Parathyroid adenoma (tissue), 2 donors: ENCODE data around the gene CD36.
A peak's percentile ranks its signal among the peaks of the same experiment; 100 is the strongest.

Source experiments
- H2AFZ ChIP-seq: fragments of 300-600 bp; sonication (generic); one replicate; pipeline ENCODE4 v1.7.0; 2017; ENCODE audit warnings: antibody characterized with exemption, mild to moderate bottlenecking
- H3K27ac ChIP-seq: fragments of 300-600 bp; sonication (generic); one replicate; pipeline ENCODE4 v1.7.0; 2017
- H3K27me3 ChIP-seq: fragments of 300-600 bp; sonication (generic); one replicate; pipeline ENCODE4 v1.7.0; 2017; ENCODE audit warnings: low read length; ENCODE audit not compliant: control insufficient read depth, insufficient read depth
- H3K36me3 ChIP-seq: fragments of 300-600 bp; sonication (generic); one replicate; pipeline ENCODE4 v1.7.0; 2017; ENCODE audit warnings: low read length; ENCODE audit not compliant: control insufficient read depth, insufficient read depth
- H3K4me1 ChIP-seq: fragments of 300-600 bp; sonication (generic); one replicate; pipeline ENCODE4 v1.7.0; 2017; ENCODE audit warnings: control low read depth
- H3K4me2 ChIP-seq: fragments of 300-600 bp; sonication (generic); one replicate; pipeline ENCODE4 v1.7.0; 2017; ENCODE audit warnings: low read length
- H3K4me3 ChIP-seq: fragments of 300-600 bp; sonication (generic); one replicate; pipeline ENCODE4 v1.7.0; 2017; ENCODE audit warnings: low read depth, low read length
- H3K79me2 ChIP-seq: fragments of 300-600 bp; sonication (generic); one replicate; pipeline ENCODE4 v1.7.0; 2017; ENCODE audit warnings: control low read depth
- H3K9ac ChIP-seq: fragments of 300-600 bp; sonication (generic); one replicate; pipeline ENCODE4 v1.7.0; 2017; ENCODE audit warnings: mild to moderate bottlenecking
- H3K9me3 ChIP-seq: fragments of 300-600 bp; sonication (generic); one replicate; pipeline ENCODE4 v1.7.0; 2017; ENCODE audit warnings: low read length; ENCODE audit not compliant: control insufficient read depth
- TF ChIP-seq, protein P1 (sequence below): fragments of 300-600 bp; sonication (generic); IDR thresholded peaks from one replicate; pipeline ENCODE4 v1.7.0; 2017; ENCODE audit warnings: antibody characterized with exemption, mild to moderate bottlenecking
- donor health status: primary hyperparathyroidism.

The CD36 gene

DNA sequence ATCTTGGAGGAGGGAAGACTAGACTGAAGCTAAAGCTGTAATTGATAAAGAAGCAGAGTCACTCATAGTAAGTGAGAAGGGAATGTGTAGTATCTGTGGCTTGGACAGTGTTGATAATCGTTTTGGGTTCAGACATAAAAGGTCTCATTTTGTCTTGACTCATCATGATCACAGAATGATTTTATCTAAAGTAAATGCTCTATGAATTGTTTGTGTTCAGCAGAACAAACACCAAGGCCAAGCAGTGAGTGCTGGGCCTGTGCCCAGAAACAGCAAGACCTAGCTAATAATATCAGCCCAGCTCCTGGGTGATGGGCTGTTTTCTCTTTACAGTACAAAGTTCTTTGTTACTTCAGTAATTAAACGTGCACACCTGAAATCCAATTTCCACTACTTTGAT, 26.7 kb upstream of the CD36 start:
- Histone ChIP-seq H3K27ac (no peak overlapping the region), H3K36me3 (no peaks in the 10 kb centered on the region), H3K4me2 (peak overlapping the region; percentile 11), H3K9me3 (no peaks in the 10 kb centered on the region), H3K4me1 (peaks cover 16% of the 10 kb centered on the region), H3K9ac (no peak overlapping the region), H3K79me2 (no peaks in the 10 kb centered on the region), H3K27me3 (no peaks in the 10 kb centered on the region), H3K4me3 (no peak overlapping the region), H2AFZ (no peak overlapping the region)
- TF ChIP-seq, protein P1, sequence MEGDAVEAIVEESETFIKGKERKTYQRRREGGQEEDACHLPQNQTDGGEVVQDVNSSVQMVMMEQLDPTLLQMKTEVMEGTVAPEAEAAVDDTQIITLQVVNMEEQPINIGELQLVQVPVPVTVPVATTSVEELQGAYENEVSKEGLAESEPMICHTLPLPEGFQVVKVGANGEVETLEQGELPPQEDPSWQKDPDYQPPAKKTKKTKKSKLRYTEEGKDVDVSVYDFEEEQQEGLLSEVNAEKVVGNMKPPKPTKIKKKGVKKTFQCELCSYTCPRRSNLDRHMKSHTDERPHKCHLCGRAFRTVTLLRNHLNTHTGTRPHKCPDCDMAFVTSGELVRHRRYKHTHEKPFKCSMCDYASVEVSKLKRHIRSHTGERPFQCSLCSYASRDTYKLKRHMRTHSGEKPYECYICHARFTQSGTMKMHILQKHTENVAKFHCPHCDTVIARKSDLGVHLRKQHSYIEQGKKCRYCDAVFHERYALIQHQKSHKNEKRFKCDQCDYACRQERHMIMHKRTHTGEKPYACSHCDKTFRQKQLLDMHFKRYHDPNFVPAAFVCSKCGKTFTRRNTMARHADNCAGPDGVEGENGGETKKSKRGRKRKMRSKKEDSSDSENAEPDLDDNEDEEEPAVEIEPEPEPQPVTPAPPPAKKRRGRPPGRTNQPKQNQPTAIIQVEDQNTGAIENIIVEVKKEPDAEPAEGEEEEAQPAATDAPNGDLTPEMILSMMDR, result no peak

DNA sequence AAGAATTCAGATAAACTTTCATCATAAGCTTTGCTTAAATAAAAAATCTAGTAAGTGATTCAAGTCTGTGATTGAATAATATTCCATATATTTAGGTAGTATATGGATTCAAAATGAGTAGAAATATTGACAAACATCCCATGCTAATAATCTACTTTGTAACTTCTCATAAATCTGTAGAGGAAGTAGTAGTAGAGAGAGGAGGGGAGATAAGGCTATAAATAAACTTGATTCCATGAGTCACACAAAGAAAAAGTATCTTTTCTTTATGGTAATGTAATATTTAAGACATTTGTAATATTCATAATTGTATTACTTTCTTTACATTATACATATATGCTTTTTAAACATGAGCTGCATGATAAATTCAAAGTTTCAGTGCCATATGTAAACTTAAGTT, 25.6 kb upstream of the CD36 start:
- Histone ChIP-seq H3K27ac (no peak overlapping the region), H3K4me2 (no peak overlapping the region), H3K27me3 (no peaks in the 10 kb centered on the region), H2AFZ (no peak overlapping the region), H3K4me1 (peaks cover 16% of the 10 kb centered on the region), H3K79me2 (no peaks in the 10 kb centered on the region), H3K9me3 (no peaks in the 10 kb centered on the region), H3K9ac (no peak overlapping the region), H3K36me3 (no peaks in the 10 kb centered on the region), H3K4me3 (no peak overlapping the region)
- TF ChIP-seq, protein P1, result no peak

DNA sequence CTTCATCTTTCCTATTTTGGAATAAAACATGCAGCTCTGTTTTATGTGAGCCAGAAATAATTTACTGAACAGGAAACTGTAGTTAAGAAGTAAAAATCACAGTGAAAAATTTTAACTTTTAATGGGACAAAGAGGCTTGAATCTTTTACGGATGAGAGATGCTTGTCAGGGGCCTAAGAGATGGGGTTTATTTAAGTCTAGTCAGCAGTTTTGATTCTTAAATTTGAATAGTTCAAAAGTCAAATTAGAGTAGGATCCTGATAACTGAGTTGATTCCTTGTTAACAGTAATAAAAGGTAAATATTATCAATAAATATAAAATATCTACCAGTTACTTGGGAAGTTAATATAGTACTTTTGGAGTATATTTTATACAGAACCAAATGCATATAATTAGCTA, 24.9 kb upstream of the CD36 start:
- H3K79me2 ChIP-seq, result no peaks in the 10 kb centered on the region
- no peak overlapping the region for H2AFZ ChIP-seq
- H3K4me2 ChIP-seq, result no peak overlapping the region
- H3K4me1 ChIP-seq, result peaks cover 16% of the 10 kb centered on the region
- TF ChIP-seq, protein P1, result no peak
- no peaks in the 10 kb centered on the region for H3K9me3 ChIP-seq
- H3K9ac ChIP-seq, result no peak overlapping the region
- no peaks in the 10 kb centered on the region for H3K27me3 ChIP-seq
- H3K27ac ChIP-seq, result no peak overlapping the region
- no peaks in the 10 kb centered on the region for H3K36me3 ChIP-seq
- no peak overlapping the region for H3K4me3 ChIP-seq

DNA sequence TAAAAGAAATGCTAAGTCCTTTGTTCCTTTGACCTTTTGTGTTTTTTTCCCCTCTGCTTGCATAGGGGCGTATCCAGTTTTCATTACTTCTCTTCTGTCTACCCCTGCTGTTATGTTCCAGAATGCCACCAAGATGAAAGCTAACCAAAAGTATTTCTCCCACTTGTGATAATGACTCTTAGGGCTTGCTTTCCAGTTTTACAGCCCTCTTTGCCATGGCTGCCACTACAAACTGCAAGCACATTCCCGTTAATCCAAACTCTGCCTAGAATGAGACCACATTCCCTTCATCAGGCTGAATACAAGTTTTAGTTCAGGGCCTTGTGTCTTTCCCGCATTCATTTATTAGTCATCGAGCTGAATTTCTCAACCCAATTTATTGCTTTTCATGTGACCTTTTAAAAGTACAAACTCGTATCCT, 23.6 kb upstream of the CD36 start:
- Histone ChIP-seq H3K4me2 (no peak overlapping the region), H2AFZ (no peak overlapping the region), H3K4me3 (no peak overlapping the region), H3K36me3 (no peaks in the 10 kb centered on the region), H3K9me3 (no peaks in the 10 kb centered on the region), H3K27ac (no peak overlapping the region), H3K27me3 (no peaks in the 10 kb centered on the region), H3K4me1 (peaks cover 9% of the 10 kb centered on the region), H3K9ac (no peak overlapping the region), H3K79me2 (no peaks in the 10 kb centered on the region)
- TF ChIP-seq, protein P1, result no peak

DNA sequence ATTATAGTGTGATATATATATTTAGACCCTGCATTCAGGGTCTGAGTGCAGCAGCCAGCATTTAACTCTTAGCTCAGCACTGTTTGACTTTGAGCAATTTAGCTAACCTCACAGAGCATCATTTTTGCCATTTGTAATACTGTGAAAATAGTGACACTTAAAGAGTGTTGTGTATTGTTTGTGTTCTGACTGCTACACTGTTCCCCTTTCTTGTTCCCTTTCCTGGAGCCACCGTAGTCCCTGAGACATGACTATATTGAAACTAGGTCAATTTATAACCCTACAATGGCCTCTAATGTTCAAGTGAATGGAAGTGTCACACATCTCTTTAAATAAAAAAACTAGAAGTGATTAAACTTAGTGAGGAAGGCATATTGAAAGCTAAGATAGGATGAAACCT, 20.3 kb upstream of the CD36 start:
- no peak overlapping the region for H3K27ac ChIP-seq
- no peaks in the 10 kb centered on the region for H3K79me2 ChIP-seq
- H3K36me3 ChIP-seq, result no peaks in the 10 kb centered on the region
- no peak overlapping the region for H3K4me2 ChIP-seq
- H3K9me3 ChIP-seq, result no peaks in the 10 kb centered on the region
- TF ChIP-seq, protein P1, result no peak
- H3K4me3 ChIP-seq, result no peak overlapping the region
- H3K4me1 ChIP-seq, result no peaks in the 10 kb centered on the region
- no peaks in the 10 kb centered on the region for H3K27me3 ChIP-seq
- no peak overlapping the region for H2AFZ ChIP-seq
- H3K9ac ChIP-seq, result no peak overlapping the region
